CD4-positive, alpha-beta T cell treated with Interleukin-15 for 1 hour (primary cell): Measurements from ENCODE around the gene ACOX3.

ENCODE experiments used
- DNase-seq: peaks from one replicate; pipeline ENCODE4 v3.0.0-alpha.2; 2020

The ACOX3 gene

GRCh38 chr4:8331575-8331955, 109.0 kb downstream of the ACOX3 start:
- DNase-seq, result no peak

- DNase-seq, result no peak
Observed at GRCh38 chr4:8330821-8331574, 109.5 kb downstream of the ACOX3 start.

DNA sequence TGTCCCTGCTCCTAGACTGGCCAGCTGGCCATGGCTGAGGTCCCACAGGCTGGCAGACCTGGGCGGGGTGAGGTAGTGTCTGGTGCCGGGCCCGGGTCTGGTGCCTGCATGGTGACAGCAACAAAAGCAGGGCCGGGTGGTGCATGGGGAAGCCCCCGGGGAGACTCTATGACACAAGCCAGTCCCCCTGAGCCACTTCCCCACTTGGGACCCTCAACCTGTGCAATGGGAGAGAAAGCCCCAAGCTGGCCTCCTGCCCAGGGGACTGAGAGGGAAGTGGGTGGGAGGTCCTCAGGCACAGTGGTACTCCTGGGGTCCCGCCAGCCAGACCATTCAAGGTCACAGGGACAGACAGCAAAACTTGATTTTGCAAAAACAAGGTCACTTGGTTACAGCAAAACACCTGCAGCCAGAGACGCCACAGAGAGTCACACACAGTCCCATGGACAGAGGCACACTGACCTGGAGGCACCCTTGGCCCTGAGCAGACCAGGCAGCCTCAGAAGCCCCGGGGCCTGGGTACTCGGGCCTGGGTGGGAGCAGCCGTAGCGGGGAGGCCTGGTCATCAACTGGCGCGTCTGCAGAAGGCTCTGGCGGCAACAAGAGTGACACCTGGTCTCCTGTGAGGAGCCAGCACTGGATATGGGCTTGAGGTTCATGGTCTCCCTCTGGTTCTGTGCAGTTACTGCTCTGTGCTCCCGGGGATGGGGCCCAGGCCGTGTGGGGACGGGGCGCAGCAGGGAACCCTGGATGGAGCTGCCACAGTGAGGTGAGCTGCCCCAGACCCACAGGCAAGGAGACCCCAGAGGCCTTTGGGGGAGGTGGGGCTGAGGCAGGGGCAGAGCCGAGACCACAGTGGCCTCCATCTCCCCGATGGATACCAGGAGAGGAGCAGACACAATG, 110.4 kb downstream of the ACOX3 start:
- DNase-seq, result no peak

- no peak for DNase-seq
Observed at GRCh38 chr4:8329560-8329858, 111.0 kb downstream of the ACOX3 start.

DNA sequence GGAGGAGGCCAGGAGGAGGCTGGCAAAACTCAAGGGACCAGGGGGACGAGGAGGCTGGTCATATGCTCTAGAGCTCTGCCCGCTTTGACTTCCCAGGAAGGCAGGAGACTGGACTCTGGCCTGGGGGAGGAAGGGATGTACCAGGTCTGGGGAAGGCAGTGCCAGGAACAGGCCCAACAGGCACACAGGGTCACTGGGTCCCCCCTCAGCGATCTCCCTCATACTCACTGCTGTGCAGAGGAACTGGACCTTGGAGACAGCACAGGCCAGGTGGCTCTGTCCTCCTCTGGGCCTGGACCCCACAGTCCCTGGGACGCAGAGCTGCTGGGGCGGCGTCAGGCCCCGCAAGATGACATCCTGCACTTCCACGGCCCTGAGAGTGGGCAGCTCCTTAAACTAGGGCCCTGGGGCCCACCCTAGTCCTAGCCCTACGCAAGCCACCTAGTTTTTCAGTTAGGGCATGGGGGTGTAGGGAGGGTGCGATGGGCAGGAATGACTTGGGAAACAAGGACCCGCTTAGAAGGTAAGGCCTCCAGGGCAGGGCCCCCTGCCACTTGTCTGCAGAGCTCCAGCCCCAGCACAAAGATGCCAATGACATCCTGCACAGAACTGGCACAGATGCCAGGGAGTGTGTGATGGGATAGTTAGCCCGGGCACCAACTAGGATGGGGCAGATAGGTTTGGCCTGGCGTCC, 111.5 kb downstream of the ACOX3 start:
- no peak for DNase-seq

DNA sequence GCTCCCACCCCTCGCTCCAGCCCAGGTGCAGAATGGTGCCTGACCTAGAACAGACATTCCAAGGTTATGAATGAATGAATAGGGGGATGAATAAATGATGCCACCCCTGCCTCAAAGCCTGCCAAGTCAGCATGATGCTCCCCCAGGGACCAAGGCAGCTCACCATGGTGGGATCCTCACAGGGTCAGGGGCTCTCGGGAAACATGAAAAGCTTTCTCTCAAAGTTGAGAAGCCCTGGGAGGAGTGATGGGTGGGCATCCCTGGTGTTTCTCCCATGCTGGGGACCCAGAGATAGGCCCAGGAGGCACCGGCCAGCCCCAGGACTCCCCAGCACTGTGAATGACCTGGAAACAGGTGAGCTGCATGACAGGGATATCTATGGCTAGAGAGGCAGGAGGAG, 112.1 kb downstream of the ACOX3 start:
- DNase-seq, result no peak

DNA sequence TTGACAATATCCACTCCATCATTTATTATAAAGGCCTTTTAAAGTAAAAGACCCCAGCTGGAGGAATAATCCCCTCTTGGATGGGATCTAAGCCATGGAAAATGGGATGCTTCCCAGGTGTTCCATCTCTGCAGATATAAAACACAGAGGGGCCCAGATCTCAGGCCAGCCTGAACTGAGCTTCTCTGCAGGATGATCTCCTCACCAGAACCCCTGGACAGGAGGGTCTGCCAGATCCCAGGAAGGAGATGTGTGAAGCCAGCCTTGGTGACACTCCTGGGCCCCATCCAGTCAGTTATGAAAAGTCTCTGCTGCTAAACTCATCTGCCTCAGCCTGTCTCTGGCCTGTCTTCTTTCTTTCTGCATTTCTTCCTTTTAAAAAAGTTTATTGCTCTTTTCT, 114.3 kb downstream of the ACOX3 start:
- no peak for DNase-seq

DNA sequence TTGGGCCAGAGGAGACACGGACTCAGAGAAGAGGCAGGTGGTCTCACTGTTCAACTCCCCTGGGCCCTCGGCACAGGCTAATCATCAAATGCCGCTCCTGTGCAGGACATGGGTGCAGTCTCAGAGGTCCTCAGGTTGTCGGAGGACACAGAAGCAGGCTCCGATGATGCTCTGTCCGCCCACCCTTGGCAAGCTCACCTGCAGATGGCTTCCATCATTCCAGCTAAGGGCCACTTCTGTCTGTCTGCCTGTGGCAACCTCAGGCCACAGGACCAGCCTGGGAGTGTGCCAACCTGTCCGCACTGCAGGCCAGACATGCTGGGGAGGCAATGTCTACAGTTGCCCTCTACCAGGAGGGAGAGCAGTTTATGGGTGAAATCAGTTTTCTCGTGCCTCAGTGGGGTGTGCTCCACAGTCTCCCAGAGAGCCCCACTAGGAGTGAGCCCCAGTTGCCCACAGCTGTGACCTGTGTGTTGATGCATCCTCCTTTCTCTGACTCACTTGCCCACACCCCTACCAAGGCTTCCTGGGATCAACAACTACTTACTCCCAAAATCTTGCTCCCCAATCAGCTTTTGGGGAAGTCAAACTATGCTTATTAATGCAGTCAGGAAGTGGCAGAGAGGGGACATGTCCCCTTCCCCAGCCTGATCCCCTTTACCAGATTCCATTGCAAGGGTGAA, 115.1 kb downstream of the ACOX3 start:
- no peak for DNase-seq

- no peak for DNase-seq
Observed at GRCh38 chr4:8324640-8325239, 115.8 kb downstream of the ACOX3 start.

- DNase-seq, result no peak
Observed at GRCh38 chr4:8323947-8324555, 116.5 kb downstream of the ACOX3 start.

DNA sequence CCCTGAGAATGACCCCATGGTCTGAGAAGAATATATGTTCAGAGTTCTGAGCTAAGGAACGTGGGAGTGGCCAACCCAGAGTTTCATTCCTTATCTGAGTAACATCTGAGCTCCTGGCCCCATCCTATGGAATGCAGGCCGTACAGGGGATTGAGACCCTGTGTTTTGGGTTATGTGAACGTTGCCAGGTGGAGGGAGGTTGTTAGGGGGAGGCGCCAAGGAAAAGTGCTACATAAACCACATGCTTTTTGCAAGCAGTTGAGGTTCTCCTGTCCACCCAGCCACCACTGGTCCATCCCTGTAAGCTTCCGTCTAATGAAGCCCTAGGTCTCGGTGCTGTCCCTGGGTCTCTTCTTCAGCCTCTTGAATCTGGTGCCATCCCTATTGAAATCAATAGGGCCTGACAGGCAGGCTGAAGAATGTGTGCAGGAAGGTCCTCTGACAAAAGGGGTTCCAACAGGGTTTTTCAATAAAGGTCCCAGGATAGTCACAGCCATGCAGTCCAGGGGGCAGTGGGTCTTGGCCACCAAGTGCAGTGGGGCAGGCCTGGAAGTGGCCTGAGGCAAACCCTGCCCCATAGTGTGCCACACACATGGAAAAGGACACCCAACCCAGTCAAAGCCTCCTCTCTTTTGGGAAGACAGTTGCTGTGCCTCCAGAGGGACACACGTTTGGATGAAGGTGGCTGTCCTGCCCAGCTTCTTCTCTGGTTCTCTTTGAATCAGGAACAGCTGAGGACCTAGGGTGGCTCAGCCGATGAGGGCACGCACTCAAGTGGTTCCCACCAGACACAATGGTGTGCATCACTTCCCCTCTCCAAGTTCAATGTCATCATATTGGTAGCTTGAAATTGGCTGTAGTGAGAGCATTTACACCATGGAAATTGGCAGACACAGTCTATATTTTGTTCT, 117.5 kb downstream of the ACOX3 start:
- DNase-seq, result no peak

DNA sequence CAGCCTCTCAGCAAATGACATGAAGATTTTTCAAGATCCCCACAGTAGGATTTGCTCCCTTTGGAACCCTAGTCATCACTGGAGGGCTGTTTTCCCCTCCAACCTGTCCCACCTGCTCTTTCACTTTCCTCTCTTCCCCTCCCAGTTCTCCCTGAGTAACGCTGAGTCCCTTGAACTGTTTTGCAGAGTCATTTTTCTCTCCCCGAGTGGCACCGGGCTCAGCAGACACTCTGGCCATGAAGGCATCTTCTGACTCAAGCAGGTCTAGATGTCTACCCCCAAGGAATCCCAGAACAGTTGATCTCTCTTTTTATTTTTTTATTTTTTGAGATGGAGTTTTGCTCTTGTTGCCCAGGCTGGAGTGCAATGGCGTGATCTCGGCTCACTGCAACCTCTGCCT, 118.8 kb downstream of the ACOX3 start:
- DNase-seq, result no peak

DNA sequence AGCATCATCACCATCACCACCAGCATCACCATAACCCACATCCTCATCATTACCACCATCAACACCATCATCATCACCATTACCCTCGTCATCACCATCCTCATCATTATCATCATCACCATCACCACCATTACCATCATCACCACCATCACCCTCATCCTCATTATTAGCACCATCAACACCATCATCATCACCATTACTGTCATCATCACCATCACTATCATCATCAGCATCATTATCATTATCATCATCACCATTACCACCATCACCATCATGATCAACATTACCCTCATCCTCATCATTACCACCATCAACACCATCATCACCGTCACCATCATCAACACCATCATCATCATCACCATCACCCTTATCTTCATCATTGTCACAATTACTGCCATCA, 119.3 kb downstream of the ACOX3 start:
- DNase-seq, result no peak

DNA sequence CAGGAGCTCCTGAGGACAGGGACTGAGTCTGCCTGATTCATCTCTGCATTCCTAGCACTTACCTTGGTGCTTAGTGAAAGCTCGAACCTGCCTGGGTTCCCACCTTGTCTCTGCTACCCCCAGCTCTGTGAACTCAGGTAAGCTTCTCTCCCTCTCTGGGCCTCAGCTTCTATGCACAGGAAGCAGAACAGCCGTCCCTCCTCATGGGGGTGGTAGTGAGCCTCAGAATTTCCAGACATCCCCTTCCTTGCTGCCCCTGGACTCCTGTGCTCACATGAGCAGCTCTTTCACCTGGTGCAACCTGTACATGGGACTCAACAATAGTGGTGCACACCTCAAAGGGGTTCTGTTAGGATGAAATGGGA, 120.2 kb downstream of the ACOX3 start:
- no peak for DNase-seq

GRCh38 chr4:8319731-8320385, 120.7 kb downstream of the ACOX3 start:
- no peak for DNase-seq

- no peak for DNase-seq
Observed at GRCh38 chr4:8319061-8319460, 121.5 kb downstream of the ACOX3 start.

DNA sequence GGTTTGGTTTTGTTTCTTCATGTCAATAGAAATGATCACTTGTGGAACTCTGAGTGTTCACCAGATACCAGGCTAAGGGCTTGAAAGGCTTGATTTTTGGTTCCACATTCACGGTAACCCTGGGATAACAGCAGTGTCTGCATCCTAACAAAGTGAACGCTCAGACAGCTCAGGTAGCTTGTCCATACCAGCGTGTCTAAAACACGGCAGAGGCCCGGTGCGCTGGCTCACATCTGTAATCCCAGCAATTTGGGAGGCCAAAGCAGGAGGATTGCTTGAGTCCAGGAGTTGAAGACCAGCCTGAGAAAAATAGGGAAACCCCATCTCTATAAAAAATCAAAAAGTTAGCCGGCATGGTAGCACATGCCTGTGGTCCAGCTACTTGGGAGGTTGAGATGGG, 122.0 kb downstream of the ACOX3 start:
- no peak for DNase-seq

- no peak for DNase-seq
Observed at GRCh38 chr4:8317474-8317873, 123.0 kb downstream of the ACOX3 start.

- DNase-seq, result no peak
Observed at GRCh38 chr4:8316911-8317351, 123.6 kb downstream of the ACOX3 start.
